ENCODE results near the gene TAF4.

DNA sequence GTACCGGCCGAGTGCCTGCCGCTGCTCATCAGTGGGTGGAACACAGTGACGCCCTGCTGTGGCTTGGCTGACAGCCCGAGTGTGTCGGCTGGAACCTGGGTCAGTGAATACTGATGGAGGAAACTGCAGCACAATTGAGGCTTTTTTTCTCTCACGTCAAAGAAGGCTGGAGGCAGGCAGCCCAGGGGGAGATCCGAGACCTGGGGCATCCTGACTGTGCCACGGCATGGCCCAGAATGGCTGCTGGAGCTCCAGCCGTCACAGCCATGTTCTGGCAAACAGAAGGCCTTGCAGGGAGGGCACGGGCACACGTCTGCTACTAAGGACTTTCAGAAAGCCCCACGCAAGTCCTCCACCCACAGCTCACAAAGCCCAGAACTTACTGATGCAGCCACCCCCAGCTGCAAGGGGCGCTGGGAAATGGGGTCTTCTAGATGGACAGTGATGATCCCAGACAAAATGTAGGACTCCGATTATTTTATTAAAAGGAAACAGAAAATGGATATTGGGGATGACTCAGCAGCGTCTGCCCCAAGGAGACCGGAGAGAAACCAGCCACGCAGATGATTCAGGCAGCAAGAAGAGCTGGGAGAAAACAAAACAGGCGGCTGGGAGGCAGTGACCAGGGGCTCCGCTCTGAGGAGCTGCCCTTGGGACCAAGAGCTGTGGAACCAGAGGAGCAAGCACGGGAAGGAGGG is 140.0 kb downstream of the TAF4 start:
- TF ChIP-seq EZH2 (optimal IDR thresholded peaks at IDR 0.05; ENCODE audit: low read depth, low read length) = no peak
- TF ChIP-seq, protein P1, sequence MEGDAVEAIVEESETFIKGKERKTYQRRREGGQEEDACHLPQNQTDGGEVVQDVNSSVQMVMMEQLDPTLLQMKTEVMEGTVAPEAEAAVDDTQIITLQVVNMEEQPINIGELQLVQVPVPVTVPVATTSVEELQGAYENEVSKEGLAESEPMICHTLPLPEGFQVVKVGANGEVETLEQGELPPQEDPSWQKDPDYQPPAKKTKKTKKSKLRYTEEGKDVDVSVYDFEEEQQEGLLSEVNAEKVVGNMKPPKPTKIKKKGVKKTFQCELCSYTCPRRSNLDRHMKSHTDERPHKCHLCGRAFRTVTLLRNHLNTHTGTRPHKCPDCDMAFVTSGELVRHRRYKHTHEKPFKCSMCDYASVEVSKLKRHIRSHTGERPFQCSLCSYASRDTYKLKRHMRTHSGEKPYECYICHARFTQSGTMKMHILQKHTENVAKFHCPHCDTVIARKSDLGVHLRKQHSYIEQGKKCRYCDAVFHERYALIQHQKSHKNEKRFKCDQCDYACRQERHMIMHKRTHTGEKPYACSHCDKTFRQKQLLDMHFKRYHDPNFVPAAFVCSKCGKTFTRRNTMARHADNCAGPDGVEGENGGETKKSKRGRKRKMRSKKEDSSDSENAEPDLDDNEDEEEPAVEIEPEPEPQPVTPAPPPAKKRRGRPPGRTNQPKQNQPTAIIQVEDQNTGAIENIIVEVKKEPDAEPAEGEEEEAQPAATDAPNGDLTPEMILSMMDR (IDR thresholded peaks at IDR 0.05; ENCODE audit: low read length) = no peak
